ENCODE data around the gene MCM5.

- TF ChIP-seq CEBPB (IDR thresholded peaks at IDR 0.05): no peak
- no peak for TF ChIP-seq EGR1 (IDR thresholded peaks at IDR 0.05)
- TF ChIP-seq RAD21 (IDR thresholded peaks at IDR 0.05; ENCODE audit: low read depth): no peak
- no peak for TF ChIP-seq REST (IDR thresholded peaks at IDR 0.05; ENCODE audit: low read depth)
- no peak for TF ChIP-seq EP300 (IDR thresholded peaks at IDR 0.05; ENCODE audit: borderline replicate concordance)
Measured at GRCh38 chr22:35359380-35360065, 40.4 kb upstream of the MCM5 start.

Measured in Ishikawa (cell line).